LNCaP clone FGC (cell line): ENCODE results near the gene WDFY3.

Source experiments
- DNase-seq: peaks from one replicate; pipeline ENCODE4 v3.0.0-alpha.2; 2011; ENCODE audit warnings: low read depth
- H3K4me3 ChIP-seq: 2 replicates; pipeline ENCODE4 v1.5.1; 2011; ENCODE audit warnings: mild to moderate bottlenecking, low read depth, low read length, control low read depth
- CTCF ChIP-seq: IDR thresholded peaks from 2 replicates; pipeline ENCODE4 v1.5.1; 2012; ENCODE audit warnings: mild to moderate bottlenecking; ENCODE audit not compliant: control insufficient read depth, insufficient read depth; ENCODE audit errors: extremely low read depth

The WDFY3 gene

GRCh38 chr4:84962102-84962501, 4.4 kb downstream of the WDFY3 start:
- TF ChIP-seq CTCF = no peak
- no peak for DNase-seq
- no peak overlapping the region for H3K4me3 ChIP-seq

- no peak for TF ChIP-seq CTCF
- DNase-seq = no peak
- no peak overlapping the region for H3K4me3 ChIP-seq
These were observed 8.1 kb downstream of the WDFY3 start for GRCh38 chr4:84958434-84958833.

DNA sequence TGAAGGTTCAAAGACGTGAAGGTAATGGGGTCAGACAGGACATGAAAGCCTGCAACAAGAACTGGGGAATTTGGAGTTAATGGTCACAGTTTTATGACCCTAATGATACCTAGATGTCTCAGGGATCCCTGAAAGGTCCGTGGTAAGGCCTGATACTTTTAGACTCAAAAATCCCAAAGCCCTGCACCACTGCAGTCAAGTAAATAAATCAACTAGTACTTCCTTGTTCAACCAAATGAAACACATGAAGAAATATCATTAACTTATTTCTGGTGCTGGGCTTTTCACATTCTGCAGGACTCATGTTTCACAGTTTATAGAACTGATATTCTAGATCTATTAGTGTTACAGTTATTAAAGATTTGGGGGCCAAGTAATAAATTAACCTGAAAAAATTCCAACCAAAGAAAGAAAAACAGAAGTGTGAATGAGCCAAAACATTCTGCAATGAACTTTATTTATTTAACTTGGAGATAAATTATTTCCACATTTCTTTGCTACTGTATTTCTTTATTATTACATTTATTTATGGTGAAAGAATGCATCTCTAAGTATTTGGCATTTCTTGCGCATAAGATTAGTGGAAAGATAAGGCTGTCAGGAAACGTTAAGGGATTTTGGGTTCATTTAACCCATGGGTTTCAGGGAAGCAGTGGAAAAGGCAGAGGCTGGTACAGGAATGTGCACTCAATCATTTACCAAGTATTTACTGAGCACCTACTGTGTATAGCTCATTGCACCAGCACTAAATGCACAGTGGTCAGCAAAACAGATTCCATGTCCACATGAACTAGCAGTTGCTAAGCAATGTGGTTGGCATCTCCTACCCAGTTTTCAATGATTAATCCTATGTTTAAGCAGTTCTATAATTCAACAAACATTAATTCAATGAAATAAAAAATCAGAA, 8.7 kb downstream of the WDFY3 start:
- DNase-seq = no peak
- no peak for TF ChIP-seq CTCF
- H3K4me3 ChIP-seq = no peak overlapping the region

DNA sequence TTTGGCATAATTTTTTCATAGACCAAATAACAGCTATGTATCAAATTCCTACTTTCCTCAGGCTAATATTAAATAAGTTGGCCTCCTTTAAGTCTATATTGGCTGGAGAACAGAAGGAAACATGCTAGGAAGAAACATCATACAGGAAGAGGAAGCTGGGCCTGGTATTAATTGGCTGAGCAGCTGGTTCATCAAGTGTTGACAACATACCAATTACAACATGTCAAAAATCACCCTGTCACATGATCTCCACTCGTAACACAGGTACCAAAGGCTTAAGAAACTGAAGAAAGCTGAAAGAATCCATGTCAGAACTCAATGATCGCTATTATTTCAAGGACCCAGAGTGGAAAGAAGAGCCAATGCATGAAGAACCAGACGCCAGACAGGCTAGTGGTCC, 10.5 kb downstream of the WDFY3 start:
- no peak for DNase-seq
- TF ChIP-seq CTCF = no peak

DNA sequence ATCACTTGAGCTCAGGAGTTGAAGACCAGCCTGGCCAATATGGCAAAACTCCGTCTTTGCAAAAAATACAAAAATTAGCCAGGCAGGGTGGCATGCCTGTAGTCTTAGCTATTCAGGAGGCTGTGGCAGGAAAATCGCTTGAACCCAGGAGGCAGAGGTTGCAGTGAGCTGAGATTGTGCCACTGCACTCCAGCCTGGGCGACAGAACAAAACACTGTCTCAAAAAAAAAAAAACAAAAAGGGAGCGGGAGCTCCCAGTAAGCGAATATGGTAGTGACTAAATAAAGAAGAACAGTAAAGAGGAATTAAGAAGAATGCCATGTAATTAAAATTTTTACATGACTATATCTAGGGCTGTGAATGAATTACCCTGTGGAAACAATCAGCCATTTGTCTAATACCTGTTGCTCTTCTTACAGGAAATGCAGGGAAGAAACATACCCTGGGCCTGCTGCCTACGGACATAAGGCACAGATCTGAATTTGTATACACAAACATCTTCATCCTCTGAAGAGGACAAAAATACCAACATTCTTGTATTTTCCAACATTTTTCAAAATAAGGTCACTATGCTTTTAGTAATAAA, 11.4 kb downstream of the WDFY3 start:
- DNase-seq = no peak
- H3K4me3 ChIP-seq = peak overlapping the region; percentile 3; the same call in 1 of the 2 replicates
- no peak for TF ChIP-seq CTCF

More for the DNA sequence above, 10.5 kb downstream of the WDFY3 start:
- H3K4me3 ChIP-seq = no peak overlapping the region

DNA sequence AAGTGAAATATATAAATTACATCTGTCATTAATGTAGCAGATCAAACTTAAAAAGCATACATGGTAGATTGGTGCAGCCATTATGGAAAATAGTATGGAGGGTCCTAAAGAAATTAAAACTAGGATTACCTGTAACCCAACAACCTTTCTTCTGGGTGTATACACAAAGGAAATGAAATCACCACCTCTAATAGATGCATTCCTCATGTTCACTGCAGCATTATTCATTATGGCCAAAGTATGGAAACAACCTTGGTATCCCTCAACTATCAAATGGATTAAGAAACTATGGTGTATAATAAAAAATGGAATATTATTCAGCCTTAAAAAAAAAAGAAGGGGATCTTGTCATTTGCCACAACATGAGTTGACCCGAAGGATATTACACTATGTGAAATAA, 13.7 kb downstream of the WDFY3 start:
- TF ChIP-seq CTCF = no peak
- DNase-seq = no peak
- no peak overlapping the region for H3K4me3 ChIP-seq
